Endothelial cell of umbilical vein (primary cell): Measurements from ENCODE around the gene PRKAR1B. TPM values are rescaled to one million over a fixed set of nuclear protein-coding genes. Genes with fewer than 3 reads are reported as not detected.

ENCODE experiments used
- BruUV-seq: library from RNA; stranded (reverse); fragments of 400-500 nt; replicated peaks from 2 replicates; lab custom pipeline; 2021; lab: Mats Ljungman, UMichigan
- CTCF ChIA-PET: fragments of 300-600, 350-600 bp; sonication (Branson Sonifier 250); formaldehyde crosslinking; loops from one replicate; lab custom pipeline; 2021; ENCODE audit warnings: antibody characterized with exemption, inconsistent platforms; lab: Charles Lee
- POLR2A ChIA-PET: fragments of 300-600, 350-600 bp; sonication (Branson Sonifier 250); formaldehyde crosslinking; loops from one replicate; lab custom pipeline; 2021; ENCODE audit warnings: antibody characterized with exemption, inconsistent platforms; lab: Charles Lee
- DNase-seq: peaks from one replicate; pipeline ENCODE4 v3.0.0-alpha.2; 2011; ENCODE audit warnings: low read depth, low spot score
- FAIRE-seq: peaks from 2 replicates; lab custom pipeline; 2011; peaks lifted over from hg19 to GRCh38; lab: Jason Lieb, UNC
- H2AFZ ChIP-seq: 2 replicates; pipeline ENCODE4 v1.6.0; 2012; ENCODE audit warnings: low read depth, low read length, control low read depth, inconsistent platforms
- H3K27ac ChIP-seq: 2 replicates; pipeline ENCODE4 v1.5.1; 2011; ENCODE audit warnings: low read depth, mild to moderate bottlenecking, control low read depth, low read length, moderate library complexity; ENCODE audit not compliant: insufficient read depth
- H3K27me3 ChIP-seq, 2 experiments: 2 replicates each; pipeline versions ENCODE4 v1.6.0 to v1.6.1; 2011; ENCODE audit warnings: low read length in 2 of 2, mixed read lengths in 1 of 2; ENCODE audit not compliant: control insufficient read depth in 2 of 2, insufficient read depth in 2 of 2
- H3K36me3 ChIP-seq, 2 experiments: 2 replicates in 1 of 2; 3 replicates in 1 of 2; pipeline ENCODE4 v1.5.1; 2011; ENCODE audit warnings: low read length in 2 of 2, mild to moderate bottlenecking in 1 of 2, moderate library complexity in 1 of 2; ENCODE audit not compliant: control insufficient read depth in 2 of 2, insufficient read depth in 2 of 2; ENCODE audit errors: extremely low read depth in 1 of 2
- H3K4me1 ChIP-seq: 3 replicates; pipeline ENCODE4 v1.5.1; 2011; ENCODE audit warnings: mild to moderate bottlenecking, low read length; ENCODE audit not compliant: control insufficient read depth, insufficient read depth; ENCODE audit errors: extremely low read depth
- H3K4me2 ChIP-seq: 2 replicates; pipeline ENCODE4 v1.6.1; 2011; ENCODE audit warnings: low read length, control low read depth, mixed read lengths; ENCODE audit not compliant: insufficient read depth
- H3K4me3 ChIP-seq, 3 experiments: fragments of 200-600 bp in 1 of 3; sonication (generic), shearing (Covaris generic) in 1 of 3; replicated peaks in 1 of 3; 2 replicates each; pipeline ENCODE4 v1.5.1; 2011 to 2016; ENCODE audit warnings: control low read depth in 3 of 3, low read length in 3 of 3, mild to moderate bottlenecking in 2 of 3, inconsistent platforms in 1 of 3, low read depth in 1 of 3, moderate library complexity in 1 of 3; ENCODE audit not compliant: insufficient read depth in 1 of 3
- H3K79me2 ChIP-seq: 2 replicates; pipeline ENCODE4 v1.6.0; 2012; ENCODE audit warnings: low read length, inconsistent platforms; ENCODE audit not compliant: control insufficient read depth, insufficient read depth
- H3K9ac ChIP-seq: replicated peaks from 2 replicates; pipeline ENCODE3; 2011; ENCODE audit warnings: low read length, control low read depth; ENCODE audit not compliant: insufficient read depth; ENCODE audit errors: extremely low read depth
- H3K9me1 ChIP-seq: replicated peaks from 3 replicates; pipeline ENCODE4 v1.6.0; 2011; ENCODE audit warnings: mild to moderate bottlenecking, low read length; ENCODE audit not compliant: control insufficient read depth, insufficient read depth; ENCODE audit errors: extremely low read depth
- H3K9me3 ChIP-seq: replicated peaks from 2 replicates; pipeline ENCODE4 v1.5.1; 2012; ENCODE audit warnings: low read length, inconsistent platforms; ENCODE audit not compliant: control insufficient read depth, insufficient read depth
- H4K20me1 ChIP-seq: replicated peaks from 2 replicates; pipeline ENCODE3; 2011; ENCODE audit warnings: mild to moderate bottlenecking, low read length; ENCODE audit not compliant: control insufficient read depth, insufficient read depth; ENCODE audit errors: extremely low read depth
- CTCF ChIP-seq, 2 donors: IDR thresholded peaks; 1 replicate in 1 of 2; 2 replicates in 1 of 2; pipeline ENCODE4 v1.5.1; 2011; ENCODE audit warnings: low read length in 2 of 2, mild to moderate bottlenecking in 2 of 2, moderate library complexity in 2 of 2, control low read depth in 1 of 2, inconsistent platforms in 1 of 2, low read depth in 1 of 2; ENCODE audit not compliant: insufficient read depth in 1 of 2; ENCODE audit errors: extremely low read depth in 1 of 2
- EZH2 ChIP-seq: IDR thresholded peaks from 2 replicates; pipeline ENCODE4 v1.6.1; 2012; ENCODE audit warnings: borderline replicate concordance, low read depth, mild to moderate bottlenecking, moderate library complexity, low read length, inconsistent platforms; ENCODE audit not compliant: severe bottlenecking
- FOS ChIP-seq: IDR thresholded peaks from 2 replicates; pipeline ENCODE4 v1.6.1; 2011; ENCODE audit warnings: mild to moderate bottlenecking, low read length, moderate library complexity, borderline replicate concordance; ENCODE audit not compliant: insufficient read depth
- GATA2 ChIP-seq: IDR thresholded peaks from 2 replicates; pipeline ENCODE4 v1.7.0; 2011; ENCODE audit warnings: low read depth, mild to moderate bottlenecking, moderate library complexity, mixed read lengths, low read length; ENCODE audit not compliant: insufficient read length, insufficient read depth
- JUN ChIP-seq: IDR thresholded peaks from 2 replicates; pipeline ENCODE4 v1.6.1; 2011; ENCODE audit warnings: borderline replicate concordance, low read depth; ENCODE audit not compliant: insufficient read length, insufficient read depth
- MYC ChIP-seq: IDR thresholded peaks from one replicate; pipeline ENCODE4 v1.6.1; 2011; ENCODE audit warnings: mild to moderate bottlenecking, low read depth, low read length
- POLR2A ChIP-seq: IDR thresholded peaks from 2 replicates; pipeline ENCODE4 v1.6.1; 2012; ENCODE audit warnings: low read depth, mild to moderate bottlenecking, control low read depth, low read length
- POLR2AphosphoS5 ChIP-seq: IDR thresholded peaks from 2 replicates; pipeline ENCODE4 v1.6.1; 2012; ENCODE audit warnings: low read depth, mild to moderate bottlenecking, control low read depth, low read length, moderate library complexity; ENCODE audit not compliant: insufficient read depth
- dilution Hi-C: fragments of 300-500 bp; cut with MboI; formaldehyde crosslinking; loops from one replicate; pipeline ENCODE4 v1.15.0; 2019; ENCODE audit warnings: low sequenced_read_pairs; ENCODE audit not compliant: extremely low pct_ligation_motif_present
- intact Hi-C: fragments of 100-400 bp; cut with micrococcal nuclease; formaldehyde crosslinking; loops from one replicate; pipeline ENCODE4 v1.10.0; 2022
- polyA plus RNA-seq, 4 experiments: library from polyadenylated mRNA; depleted of rRNA in 3 of 4; stranded (reverse) in 3 of 4; unstranded in 1 of 4; fragments of >200 nt; gene quantifications; 2 replicates each; pipeline versions ENCODE4 v1.2.1 to v1.2.3, GENCODE V29; 2011 to 2012; ENCODE audit warnings: missing spikeins in 1 of 4
- total RNA-seq: library from RNA; stranded (reverse); gene quantifications from 2 replicates; pipeline ENCODE4 v1.2.3, GENCODE V29; 2021
- TF ChIP-seq, protein P1 (sequence below): IDR thresholded peaks from 2 replicates; pipeline ENCODE4 v1.6.1; 2011; ENCODE audit not compliant: insufficient read depth, insufficient read length

The PRKAR1B gene
- total and polyA plus RNA-seq, 2 donors (not counting 3 experiments of a cell fraction or from before 2014, with no cell fraction given): 15.4 to 29.2 TPM

- H3K27ac ChIP-seq: no peak overlapping the region
- H3K9me1 ChIP-seq: no peaks in the 10 kb centered on the region
- no TSS peak for BruUV-seq
- TF ChIP-seq MYC: no peak
- TF ChIP-seq POLR2AphosphoS5: no peak
- no peak for TF ChIP-seq JUN
- TF ChIP-seq POLR2A: no peak
- TF ChIP-seq, protein P1, sequence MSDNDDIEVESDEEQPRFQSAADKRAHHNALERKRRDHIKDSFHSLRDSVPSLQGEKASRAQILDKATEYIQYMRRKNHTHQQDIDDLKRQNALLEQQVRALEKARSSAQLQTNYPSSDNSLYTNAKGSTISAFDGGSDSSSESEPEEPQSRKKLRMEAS: no peak
- no peak for TF ChIP-seq EZH2
- TF ChIP-seq GATA2: no peak
- no peak for TF ChIP-seq CTCF (IDR thresholded peaks at IDR 0.05; ENCODE audit: extremely low read depth in 1 of 2, insufficient read depth in 1 of 2, low read depth in 1 of 2, low read length in 2 of 2)
- TF ChIP-seq FOS: no peak
- H2AFZ ChIP-seq: no peak overlapping the region
- intact Hi-C loops: no loop called here
- H3K9ac ChIP-seq: no peak overlapping the region
- no peaks in the 10 kb centered on the region for H4K20me1 ChIP-seq
- H3K27me3 ChIP-seq: no peaks in the 10 kb centered on the region
- no peaks in the 10 kb centered on the region for H3K79me2 ChIP-seq
- ChIA-PET CTCF (interaction anchor here (1.4 kb wide), 1 partner anchor 164 kb away, joined by 4 read pairs; no protein-coding TSS in a partner anchor), POLR2A (no interaction called here)
- dilution Hi-C loops: no loop called here
- no peak overlapping the region for H3K4me3 ChIP-seq
- H3K4me2 ChIP-seq: no peak overlapping the region
- no peak for FAIRE-seq
- H3K36me3 ChIP-seq: no peaks in the 10 kb centered on the region
- no peaks in the 10 kb centered on the region for H3K9me3 ChIP-seq
- DNase-seq: no peak
- peaks cover 6% of the 10 kb centered on the region for H3K4me1 ChIP-seq
Observed at GRCh38 chr7:706721-707120, 20.4 kb downstream of the PRKAR1B start.
